Heart right ventricle (tissue), 16 donors: ENCODE measurements around the gene NRL. TPM values are rescaled to one million over a fixed set of nuclear protein-coding genes. Genes with fewer than 3 reads are reported as not detected.

Source experiments
- ATAC-seq, 8 donors: fragments of 200-7000 bp; cut with Tn5 transposase; one replicate each; pipeline ENCODE4 v1.9.1; 2020; ENCODE audit warnings: mild to moderate bottlenecking in 8 of 8, moderate library complexity in 8 of 8, moderate number of reproducible peaks in 1 of 8
- DNase-seq, 2 donors: peaks; one replicate each; pipeline ENCODE4 v3.0.0-alpha.2; 2020
- H3K27ac ChIP-seq, 10 donors: fragments of 200-600 bp; sonication (generic) in 2 of 10; one replicate each; pipeline versions ENCODE4 v1.5.0 to v1.8.0; 2020 to 2022; ENCODE audit warnings: mild to moderate bottlenecking in 3 of 10
- H3K27me3 ChIP-seq, 7 donors: fragments of 200-600 bp; one replicate each; pipeline ENCODE4 v1.8.0; 2021 to 2022; ENCODE audit warnings: mild to moderate bottlenecking in 2 of 7
- H3K36me3 ChIP-seq, 9 donors: fragments of 200-600 bp; sonication (generic) in 1 of 9; one replicate each; pipeline versions ENCODE4 v1.5.0 to v1.8.0; 2020 to 2022; ENCODE audit warnings: mild to moderate bottlenecking in 2 of 9
- H3K4me1 ChIP-seq, 9 donors: fragments of 200-600 bp; sonication (generic) in 1 of 9; one replicate each; pipeline versions ENCODE4 v1.5.0 to v1.8.0; 2020 to 2022; ENCODE audit warnings: mild to moderate bottlenecking in 4 of 9
- H3K4me3 ChIP-seq, 10 donors: fragments of 200-600 bp; sonication (generic) in 2 of 10; one replicate each; pipeline versions ENCODE4 v1.5.0 to v1.8.0; 2020 to 2022; ENCODE audit warnings: mild to moderate bottlenecking in 7 of 10, moderate library complexity in 2 of 10
- H3K9me3 ChIP-seq, 11 donors: fragments of 200-600 bp in 10 of 11; sonication (generic) in 2 of 11; one replicate each; pipeline versions ENCODE4 v1.5.0 to v1.8.0; 2013 to 2022; ENCODE audit warnings: mild to moderate bottlenecking in 2 of 11, control low read depth in 1 of 11, moderate library complexity in 1 of 11
- WGBS, 2 donors: extraction: QIAGEN DNeasy Blood & Tissue Kit; methylation state at CpG; one replicate each; pipeline ENCODE4 v1.1.7; 2013; ENCODE audit warnings: inconsistent platforms in 1 of 2; 5-methylcytosine and 5-hydroxymethylcytosine counted together
- intact Hi-C, 10 donors: fragments of 100-400 bp; cut with DNase I; formaldehyde crosslinking; loops; one replicate each; pipeline versions ENCODE4 v1.11.1 to v1.14.2; 2022
- polyA plus RNA-seq, 2 donors: library from polyadenylated mRNA; stranded (reverse); fragments of 200-250 nt; gene quantifications; one replicate each; pipeline ENCODE4 v1.2.3, GENCODE V29; 2013
- total RNA-seq, 10 donors: library from RNA; stranded (reverse); fragmentation: NEBNext Ultra II Directional in 3 of 10; extraction: Animal tissue kit (Norgen Biotek cat#: 25700) in 3 of 10; gene quantifications; one replicate each; pipeline versions ENCODE4 v1.2.1 to v1.2.4, GENCODE V29; 2021 to 2023
- TF ChIP-seq, protein P1 (sequence below), 9 donors: fragments of 200-600 bp; sonication (generic) in 2 of 9; IDR thresholded peaks; one replicate each; pipeline versions ENCODE4 v1.5.0 to v1.8.0; 2021 to 2022; ENCODE audit warnings: antibody characterized with exemption in 9 of 9, mild to moderate bottlenecking in 5 of 9, moderate library complexity in 1 of 9
- donor health status: Arrhythmogenic right ventricular cardiomyopathy.
- donor health status: ischemic (EF 13 %, LVEDD 7.1; RV severe dilation, severe dysfunction).
- donor health status: healthy with polysubstance abuse.
- donor health status: DM: no; HTN: yes; CAD: no.
- donor health status: DM: no; HTN: no; CAD: no.
- donor health status: ischemic (EF 25% LVEDD 6.9; RV normal size, moderate dysfunction).
- donor health status: ischemic (EF 25% LVEDD 5.7; RV mildly dilated, moderate dysfunction).
- donor health status: healthy.
- donor health status: DM: yes; HTN: yes; CAD: no.
- donor health status: Ischemic cardiomyopathy.
- donor health status: ischemic (EF 35%, LVEDD 5.7; RV mildly dilated, moderate dysfunction).
- donor health status: nonischemic (EF 11% LVEDD 7.7; RV severe dilation, severe dysfunction).
- donor health status: DM: yes; HTN: yes; CAD: no.
- donor health status: PGD.
- donor health status: ischemic (EF 29% LVEDD 5.4; RV normal size, mild dysfunction).
- donor health status: nonischemic (EF 23%, LVEDD 6.1; RV moderate dilation, normal function).

The NRL gene
- total and polyA plus RNA-seq, 12 donors: 1.5 to 3.5 (median 2.2) TPM

DNA sequence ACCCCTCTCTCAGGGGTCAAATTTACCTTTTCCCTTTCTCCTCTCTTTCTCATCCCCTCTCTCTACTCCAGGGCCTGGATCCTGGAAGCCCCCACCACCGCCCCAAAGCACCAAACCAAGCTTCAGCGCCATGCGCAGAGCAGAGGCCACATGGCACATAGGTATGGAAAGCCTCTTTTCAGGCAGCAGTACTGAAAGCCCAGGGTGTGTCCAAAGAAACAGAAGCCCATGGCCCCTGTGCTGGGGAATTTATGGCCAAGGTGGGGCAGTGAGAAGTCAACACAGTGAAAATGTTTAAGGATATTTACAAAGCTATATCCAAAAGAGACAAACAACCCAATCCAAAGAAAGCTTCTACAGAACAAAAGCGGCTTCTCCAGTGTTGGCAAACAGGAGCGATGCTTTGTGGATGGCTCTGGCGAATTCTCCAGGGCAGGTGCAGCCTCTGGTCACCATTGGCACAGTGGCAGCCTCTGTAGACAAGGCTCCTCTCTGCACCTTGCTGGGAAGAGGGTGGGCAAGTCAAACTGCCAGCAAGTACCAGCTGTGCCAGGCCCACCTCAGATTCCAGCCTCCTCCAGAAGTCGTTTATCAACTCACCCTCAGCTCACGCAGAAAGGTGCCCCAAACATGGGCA is 48.1 kb downstream of the NRL start:
- intact Hi-C loops: no loop called here
- Histone ChIP-seq H3K27ac (no peak overlapping the region), H3K4me1 (peaks cover 0 to 5% (median 0%) of the 10 kb centered on the region in 9 donors), H3K9me3 (no peaks in the 10 kb centered on the region), H3K27me3 (peaks cover 0 to 7% (median 0%) of the 10 kb centered on the region in 7 donors), H3K36me3 (no peaks in the 10 kb centered on the region), H3K4me3 (no peak overlapping the region)
- TF ChIP-seq, protein P1, sequence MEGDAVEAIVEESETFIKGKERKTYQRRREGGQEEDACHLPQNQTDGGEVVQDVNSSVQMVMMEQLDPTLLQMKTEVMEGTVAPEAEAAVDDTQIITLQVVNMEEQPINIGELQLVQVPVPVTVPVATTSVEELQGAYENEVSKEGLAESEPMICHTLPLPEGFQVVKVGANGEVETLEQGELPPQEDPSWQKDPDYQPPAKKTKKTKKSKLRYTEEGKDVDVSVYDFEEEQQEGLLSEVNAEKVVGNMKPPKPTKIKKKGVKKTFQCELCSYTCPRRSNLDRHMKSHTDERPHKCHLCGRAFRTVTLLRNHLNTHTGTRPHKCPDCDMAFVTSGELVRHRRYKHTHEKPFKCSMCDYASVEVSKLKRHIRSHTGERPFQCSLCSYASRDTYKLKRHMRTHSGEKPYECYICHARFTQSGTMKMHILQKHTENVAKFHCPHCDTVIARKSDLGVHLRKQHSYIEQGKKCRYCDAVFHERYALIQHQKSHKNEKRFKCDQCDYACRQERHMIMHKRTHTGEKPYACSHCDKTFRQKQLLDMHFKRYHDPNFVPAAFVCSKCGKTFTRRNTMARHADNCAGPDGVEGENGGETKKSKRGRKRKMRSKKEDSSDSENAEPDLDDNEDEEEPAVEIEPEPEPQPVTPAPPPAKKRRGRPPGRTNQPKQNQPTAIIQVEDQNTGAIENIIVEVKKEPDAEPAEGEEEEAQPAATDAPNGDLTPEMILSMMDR (IDR thresholded peaks at IDR 0.05): no peak
- 88 to 92% methylated on average over 8 of the region's 8 CpGs for WGBS, 2 donors
- ATAC-seq (no peak), DNase-seq (no peak)

GRCh38 chr14:24065408-24065807 is 49.3 kb downstream of the NRL start:
- Histone ChIP-seq H3K4me1 (no peaks in the 10 kb centered on the region), H3K36me3 (no peaks in the 10 kb centered on the region), H3K9me3 (no peaks in the 10 kb centered on the region), H3K4me3 (no peak overlapping the region), H3K27ac (no peak overlapping the region), H3K27me3 (no peaks in the 10 kb centered on the region)
- TF ChIP-seq, protein P1 (IDR thresholded peaks at IDR 0.05): no peak
- intact Hi-C loops: no loop called here
- ATAC-seq (no peak), DNase-seq (no peak)
- 57 to 67% methylated on average over 8 of the region's 8 CpGs for WGBS, 2 donors

GRCh38 chr14:24064856-24065255 is 49.9 kb downstream of the NRL start:
- intact Hi-C loops: loop anchor here in 1 of 10 donors (5.0 kb wide), 1 partner anchor 37 kb away; no protein-coding TSS in a partner anchor
- H3K27me3 ChIP-seq: no peaks in the 10 kb centered on the region
- H3K4me3 ChIP-seq: no peak overlapping the region
- no peak for DNase-seq
- H3K9me3 ChIP-seq: no peaks in the 10 kb centered on the region
- ATAC-seq: no peak
- no peaks in the 10 kb centered on the region for H3K4me1 ChIP-seq
- TF ChIP-seq, protein P1 (IDR thresholded peaks at IDR 0.05): no peak
- 85 to 87% methylated on average over 13 to 15 of the region's 15 CpGs for WGBS, 2 donors
- H3K36me3 ChIP-seq: no peaks in the 10 kb centered on the region
- H3K27ac ChIP-seq: no peak overlapping the region

DNA sequence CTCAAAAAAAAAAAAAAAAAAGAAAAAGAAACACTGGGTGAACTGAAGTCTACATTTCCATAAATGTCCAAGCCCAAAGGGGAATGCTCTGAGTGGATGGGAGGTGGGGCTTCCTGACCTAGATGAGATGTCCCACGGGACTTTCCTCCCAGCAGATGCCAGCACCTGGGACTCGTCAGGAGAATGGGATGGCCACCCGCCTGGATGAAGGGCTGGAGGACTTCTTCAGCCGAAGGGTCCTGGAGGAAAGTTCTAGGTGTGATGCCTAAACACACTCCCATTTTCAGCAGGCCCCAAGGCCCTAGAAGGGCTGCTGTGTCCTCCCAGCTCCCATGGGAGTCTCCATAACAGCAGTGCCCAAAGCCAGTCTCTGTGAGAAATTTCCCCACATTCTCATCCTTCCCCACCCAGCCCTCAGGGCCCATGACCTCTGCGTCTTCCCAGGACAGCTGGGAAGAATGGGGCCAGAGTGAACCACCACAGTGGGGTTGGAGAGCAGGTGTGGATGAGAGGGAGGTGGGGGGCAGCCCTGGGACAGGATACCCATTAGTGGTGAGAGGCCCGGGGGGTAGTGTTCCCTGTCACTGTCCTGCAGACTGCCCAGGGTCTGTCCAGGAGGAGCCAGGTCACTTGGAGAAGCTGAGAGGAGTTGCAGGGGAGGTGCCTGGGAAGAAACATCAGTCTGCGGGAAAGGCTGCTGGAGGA is 50.5 kb downstream of the NRL start:
- no peaks in the 10 kb centered on the region for H3K9me3 ChIP-seq
- intact Hi-C loops: loop anchor here in 1 of 10 donors (5.0 kb wide), 1 partner anchor 38 kb away; no protein-coding TSS in a partner anchor
- H3K27me3 ChIP-seq: no peaks in the 10 kb centered on the region
- no peak overlapping the region for H3K27ac ChIP-seq
- 66 to 81% methylated on average over 7 of the region's 7 CpGs for WGBS, 2 donors
- DNase-seq (no peak), ATAC-seq (no peak)
- H3K4me1 ChIP-seq: no peaks in the 10 kb centered on the region
- TF ChIP-seq, protein P1 (IDR thresholded peaks at IDR 0.05): no peak
- no peaks in the 10 kb centered on the region for H3K36me3 ChIP-seq
- no peak overlapping the region for H3K4me3 ChIP-seq
